Measurements from ENCODE around the gene IBTK.

- peak in 2 of 4 experiments; percentile 36 to 50 for TF ChIP-seq CTCF (IDR thresholded peaks at IDR 0.05)
- TF ChIP-seq POLR2A (IDR thresholded peaks at IDR 0.05): no peak
- TF ChIP-seq POLR2AphosphoS5 (IDR thresholded peaks at IDR 0.05): no peak
- TF ChIP-seq EP300 (IDR thresholded peaks at IDR 0.05): no peak
These were observed 23.5 kb upstream of the IBTK start for GRCh38 chr6:82270881-82271635.

Measured in sigmoid colon (tissue), 4 donors.